Fibroblast of skin of right biceps (primary cell): ENCODE data around the gene YDJC.
"Not testable (repeated sequence)": the region's sequence is repeated elsewhere in the genome, so short reads cannot be mapped to it uniquely, and the experiment has no call there.

Experiments
- DNase-seq: peaks from one replicate; pipeline ENCODE4 v3.0.0-alpha.2; 2013

Gene YDJC

DNA sequence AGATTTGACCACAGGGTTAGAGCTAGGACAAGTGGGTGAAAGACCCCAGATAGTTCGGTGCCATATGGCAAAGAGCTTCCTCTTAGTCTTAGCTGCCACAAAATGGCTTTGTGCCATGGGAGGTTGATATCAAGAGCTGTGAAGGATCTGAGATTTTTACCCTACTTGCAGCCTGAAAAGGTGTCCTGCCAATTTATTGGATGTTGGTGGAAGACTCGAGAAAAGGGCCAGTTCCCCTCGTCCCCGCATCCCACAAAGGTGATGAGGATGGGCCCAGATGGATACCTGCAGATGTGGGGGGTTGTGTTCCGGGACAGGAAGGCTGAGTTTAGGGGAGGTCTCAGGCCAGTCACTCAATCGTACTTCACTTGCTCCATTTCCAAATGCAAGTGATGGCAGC, 27.2 kb downstream of the YDJC start:
- DNase-seq = no peak

DNA sequence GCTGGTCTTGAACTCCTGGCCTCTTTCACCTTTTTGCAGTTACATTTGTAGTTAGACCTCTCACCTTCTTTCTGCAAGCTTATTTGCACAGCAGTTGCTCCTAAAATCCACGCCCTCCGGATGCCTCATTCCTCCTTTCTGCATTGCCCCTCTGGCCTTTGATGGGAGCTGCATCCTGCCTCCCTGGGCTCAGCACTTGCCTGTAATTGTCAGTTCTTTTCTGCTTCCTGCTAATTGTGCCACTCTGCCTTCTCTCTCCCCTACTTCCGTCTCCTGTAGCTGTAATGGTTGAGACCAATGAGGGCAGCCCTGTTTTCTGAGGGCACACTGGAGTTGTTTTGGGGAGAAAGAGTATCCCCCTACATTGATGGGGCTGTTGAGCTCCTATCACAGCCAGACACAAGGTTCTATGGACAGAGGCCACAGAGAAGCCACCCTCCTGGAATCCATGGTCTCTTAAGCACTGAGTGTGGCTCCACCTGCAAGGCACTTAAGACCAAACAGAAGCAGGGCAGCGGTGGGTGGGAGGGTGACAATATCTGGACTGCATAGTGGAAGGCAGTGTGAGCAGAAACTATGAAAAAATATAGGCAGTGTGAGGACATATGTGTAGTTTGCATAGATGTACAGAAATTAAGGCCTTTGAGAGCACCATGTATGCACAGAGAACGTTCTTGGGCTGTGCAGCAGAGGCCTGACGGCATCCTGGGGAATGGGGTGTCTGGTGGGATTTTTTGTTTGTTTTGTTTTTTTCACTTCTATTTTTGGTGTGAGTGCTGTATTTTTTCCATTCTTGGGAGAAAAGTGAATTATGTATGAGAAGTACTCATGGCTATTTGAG, 30.5 kb downstream of the YDJC start:
- DNase-seq = no peak

DNA sequence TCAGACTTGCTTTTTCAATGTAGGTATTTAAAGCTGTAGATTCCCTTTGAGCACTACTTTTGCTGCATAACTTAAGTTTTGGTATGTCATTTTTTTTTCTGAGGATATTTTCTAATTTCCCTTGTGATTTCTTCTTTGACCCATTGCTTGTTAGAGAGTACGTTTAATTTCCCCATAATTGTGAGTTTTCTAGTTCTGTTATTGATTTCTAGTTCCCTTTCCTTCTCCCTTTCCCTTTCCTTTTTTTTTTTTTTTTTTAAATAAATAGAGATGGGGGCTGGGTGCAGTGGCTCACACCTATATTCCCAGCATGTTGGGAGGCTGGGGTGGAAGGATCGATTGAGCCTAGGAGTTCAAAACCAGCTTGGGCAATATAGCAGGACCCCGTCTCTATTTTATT, 31.5 kb downstream of the YDJC start:
- DNase-seq = no peak

DNA sequence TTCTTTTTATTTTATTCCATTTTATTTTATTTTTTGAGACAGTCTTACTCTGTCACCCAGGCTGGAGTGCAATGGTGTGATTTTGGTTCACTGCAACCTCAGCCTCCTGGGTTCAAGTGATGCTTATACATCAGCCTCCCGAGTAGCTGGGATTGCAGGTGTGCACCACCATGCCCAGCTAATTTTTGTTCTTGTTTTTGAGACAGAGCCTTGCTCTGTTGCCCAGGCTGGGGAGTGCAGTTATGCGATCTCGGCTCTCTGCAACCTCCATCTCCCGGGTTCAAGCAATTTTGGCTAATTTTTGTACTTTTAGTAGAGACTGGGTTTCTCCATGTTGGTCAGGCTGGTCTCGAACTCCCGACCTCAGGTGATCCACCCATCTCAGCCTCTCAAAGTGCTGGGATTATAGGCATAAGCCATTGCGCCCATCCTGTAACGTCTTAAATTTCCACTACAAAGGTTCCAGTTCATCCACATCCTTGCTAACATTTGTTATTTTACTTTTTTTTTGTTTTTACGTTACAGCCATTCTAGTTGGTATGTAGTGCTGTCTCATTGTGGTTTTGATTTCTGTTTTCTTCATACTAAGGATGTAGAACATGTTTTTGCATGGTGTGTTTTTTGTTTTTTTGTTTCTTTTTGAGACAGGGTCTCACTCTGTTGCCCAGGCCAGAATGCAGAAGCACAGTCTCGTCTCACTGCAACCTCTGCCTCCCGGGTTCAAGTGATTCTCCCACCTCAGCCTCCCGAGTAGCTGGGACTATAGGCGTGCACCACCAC, 33.3 kb downstream of the YDJC start:
- DNase-seq = not testable (repeated sequence)

DNA sequence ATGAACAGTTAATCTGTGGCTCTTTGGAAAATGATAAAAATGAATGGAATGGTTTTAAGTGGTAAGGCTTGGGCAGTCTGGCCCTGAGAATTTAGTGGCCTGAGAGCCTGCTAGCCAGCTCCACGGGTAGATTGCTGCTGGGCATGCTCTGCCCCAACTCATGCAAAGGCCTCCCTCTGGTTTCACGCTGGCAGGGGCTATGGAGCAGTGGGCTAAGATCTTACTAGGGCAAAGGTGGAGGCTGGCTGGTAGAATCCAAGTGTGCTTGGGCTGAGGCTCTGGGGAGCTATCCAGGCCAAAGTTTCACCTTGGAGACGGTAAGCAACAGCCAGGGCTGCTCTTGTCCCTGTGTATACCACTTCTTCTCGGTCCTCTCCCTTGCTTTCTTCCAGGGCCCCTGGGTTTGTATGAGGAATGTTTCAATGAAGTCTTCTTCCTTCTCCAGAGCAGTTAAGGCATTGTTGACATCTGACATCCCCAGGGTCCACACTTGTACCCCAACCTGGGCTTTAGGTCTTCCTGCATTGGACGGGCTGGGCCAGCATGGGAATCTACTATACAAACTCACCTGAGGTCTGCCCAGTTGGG, 34.9 kb downstream of the YDJC start:
- DNase-seq = no peak

DNA sequence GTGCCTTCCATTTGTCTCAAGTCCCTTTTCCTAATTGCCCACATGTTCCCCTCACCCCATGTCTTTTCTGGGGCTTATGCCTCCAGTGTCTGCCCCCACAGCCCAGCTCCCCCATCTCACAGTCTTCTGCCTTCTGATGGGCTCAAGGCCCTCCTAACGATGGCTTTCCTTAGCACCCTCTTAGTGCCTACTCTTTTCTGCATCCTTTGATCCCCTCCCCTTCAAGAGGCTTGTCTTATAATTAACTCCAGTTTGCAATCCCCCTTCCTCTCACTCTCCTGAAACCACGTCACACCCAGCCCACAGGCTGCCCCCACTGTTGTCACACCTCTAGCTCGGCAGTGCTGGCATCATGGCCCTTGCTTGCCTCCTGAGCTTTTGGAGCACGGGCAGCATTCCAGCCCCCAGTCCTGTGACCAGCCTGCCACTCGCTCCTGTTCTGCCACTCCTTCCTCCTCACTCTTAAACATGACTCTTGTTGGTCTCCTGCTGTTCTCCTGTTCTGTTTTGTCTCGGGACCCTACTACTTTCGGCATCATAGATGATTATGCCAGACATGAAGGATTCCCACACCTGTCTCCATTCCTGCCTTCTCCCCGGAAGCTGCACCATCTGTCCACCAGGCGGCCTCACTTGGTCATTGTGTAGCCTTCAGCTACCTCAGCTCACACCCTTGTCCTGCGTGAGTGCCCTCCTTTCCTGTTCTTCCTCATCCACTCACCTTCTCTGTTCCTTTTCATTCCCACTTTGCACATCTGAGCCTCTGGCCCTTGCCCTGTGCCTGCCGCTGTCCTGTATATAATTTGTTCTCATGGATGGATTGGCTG, 36.2 kb downstream of the YDJC start:
- DNase-seq = no peak

DNA sequence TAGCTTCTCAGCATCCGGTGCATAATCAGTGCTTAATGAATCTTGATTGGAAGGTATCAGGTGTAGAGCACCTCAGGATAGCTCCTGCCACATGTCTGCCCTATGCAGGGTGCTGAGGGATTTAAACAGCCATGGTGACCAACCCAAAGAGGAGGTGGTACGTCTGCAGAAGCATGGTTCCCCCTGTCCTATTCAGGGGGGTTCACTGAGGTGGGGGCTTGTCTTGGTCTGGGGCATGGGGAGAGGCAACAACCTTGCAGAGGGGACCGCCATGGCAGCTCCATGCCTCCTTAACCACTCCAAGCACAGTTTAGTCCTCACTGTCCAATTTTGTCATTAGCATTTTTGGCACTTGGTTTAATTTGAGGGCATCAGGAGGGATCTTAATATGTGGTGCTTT, 37.4 kb downstream of the YDJC start:
- no peak for DNase-seq

DNA sequence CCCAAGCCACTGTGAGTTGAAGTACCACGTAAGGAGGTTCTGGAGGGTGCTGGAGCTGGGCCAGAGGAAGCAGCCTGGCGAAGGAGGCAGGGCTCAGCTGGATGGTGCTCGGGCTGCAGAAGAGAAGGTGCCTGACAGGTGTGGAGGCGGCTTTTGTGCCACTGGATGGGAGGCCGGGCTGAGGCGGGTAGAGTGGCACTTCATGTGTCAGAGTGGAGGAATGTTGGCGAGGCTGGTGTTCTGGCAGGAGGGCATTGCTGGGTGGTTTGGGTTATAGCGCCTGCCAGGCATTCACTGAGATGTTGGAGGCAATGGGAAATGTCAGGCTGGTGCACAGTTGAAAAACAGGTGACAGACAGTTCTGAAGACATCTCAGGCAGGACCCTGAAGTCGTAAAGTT, 38.1 kb downstream of the YDJC start:
- no peak for DNase-seq

DNA sequence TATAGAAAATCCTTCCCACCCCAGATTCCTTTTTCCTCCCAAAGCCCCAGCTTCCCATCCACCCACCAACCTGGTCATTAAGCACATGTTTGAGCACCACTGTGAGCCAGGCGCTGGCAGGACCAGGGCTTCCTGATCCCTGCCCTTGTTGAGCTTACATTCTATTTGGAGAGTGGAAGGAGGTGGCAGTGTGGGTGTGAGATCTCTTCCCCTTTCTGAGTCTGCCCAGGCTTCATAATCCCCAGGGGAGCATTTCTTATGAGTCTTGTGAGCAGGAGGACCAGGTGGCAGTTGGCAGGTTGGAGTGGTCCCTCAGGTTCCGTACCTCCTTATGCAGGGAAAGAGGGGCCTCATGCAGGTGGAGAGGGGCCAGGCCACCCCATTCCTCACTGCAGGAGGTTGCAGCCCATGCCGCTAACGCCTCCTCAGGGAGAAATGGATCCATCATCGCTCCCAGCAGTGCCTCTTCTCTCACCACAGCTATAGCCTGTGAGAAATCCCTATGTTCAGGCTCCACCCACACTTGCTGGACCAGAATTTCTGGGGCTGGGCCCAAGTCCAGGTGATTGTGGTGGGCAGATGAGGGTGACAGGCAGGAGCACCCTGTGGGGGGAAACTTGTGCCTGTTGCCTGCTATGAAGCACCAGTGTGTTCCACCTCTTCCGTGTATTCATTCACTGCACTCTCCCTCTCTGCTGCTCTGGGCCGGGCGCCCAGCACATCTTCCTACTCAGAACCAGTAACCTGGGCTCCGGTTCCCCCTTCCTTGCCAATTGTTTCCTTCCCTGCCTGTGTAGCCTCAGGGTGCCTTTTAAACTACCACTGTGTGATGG, 38.8 kb downstream of the YDJC start:
- DNase-seq = no peak

DNA sequence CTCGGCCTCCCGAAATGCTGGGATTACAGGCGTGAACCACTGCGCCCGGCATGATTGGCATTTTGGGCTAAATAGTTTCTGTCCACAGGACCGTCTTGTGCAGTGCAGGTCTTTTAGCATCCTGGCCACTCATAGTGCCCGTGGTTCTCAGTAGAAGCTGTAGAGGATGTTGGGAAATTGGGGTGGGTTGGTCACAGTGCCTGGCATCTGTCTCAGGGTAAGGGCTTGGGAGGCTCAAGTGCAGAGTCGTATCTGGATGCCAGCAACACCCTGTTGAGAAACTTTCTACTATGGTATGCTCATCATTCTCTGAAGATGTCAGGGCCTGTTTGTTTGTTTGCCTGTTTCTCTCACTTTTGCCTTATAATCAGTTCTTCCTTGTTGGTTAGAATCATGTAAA, 40.4 kb downstream of the YDJC start:
- no peak for DNase-seq

DNA sequence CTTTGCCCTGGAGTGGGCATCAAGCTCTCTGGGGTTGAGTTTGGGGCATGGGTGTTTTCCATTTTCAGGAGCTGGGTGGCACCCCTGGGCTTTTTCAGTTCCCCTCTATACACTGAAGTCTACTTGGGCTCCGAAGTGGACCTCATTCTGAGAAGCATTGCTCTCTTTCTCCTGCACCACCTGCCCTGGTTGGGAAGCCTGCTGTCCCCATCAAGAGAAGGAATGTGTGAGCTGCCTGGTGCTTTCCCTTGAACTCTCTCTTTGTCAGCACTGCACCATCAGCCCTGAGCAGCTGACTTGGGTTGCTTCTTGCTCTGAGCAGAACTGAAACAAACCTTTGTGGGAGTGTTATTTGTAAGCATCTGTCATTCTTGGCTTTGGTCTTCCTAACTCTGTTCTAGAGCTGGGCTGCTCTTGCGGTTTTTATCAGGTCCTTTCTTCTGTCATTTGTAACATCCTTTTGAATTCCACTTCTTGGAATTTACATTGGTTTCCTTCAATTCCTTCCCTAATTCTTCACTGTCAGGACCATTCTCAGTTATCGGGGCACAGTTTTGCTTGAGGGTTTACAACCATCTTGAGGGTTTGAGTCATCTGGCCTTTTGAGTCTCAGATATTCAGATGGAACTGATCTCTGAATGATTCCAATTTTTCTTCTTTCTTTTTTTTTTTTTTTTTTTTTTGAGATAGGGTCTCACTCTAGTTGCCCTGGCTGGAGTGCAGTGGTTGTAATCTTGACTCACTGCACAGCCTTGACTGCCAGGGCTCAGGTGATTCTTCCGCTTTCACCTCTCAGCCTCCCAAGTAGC, 41.8 kb downstream of the YDJC start:
- DNase-seq = peak; percentile 18

DNA sequence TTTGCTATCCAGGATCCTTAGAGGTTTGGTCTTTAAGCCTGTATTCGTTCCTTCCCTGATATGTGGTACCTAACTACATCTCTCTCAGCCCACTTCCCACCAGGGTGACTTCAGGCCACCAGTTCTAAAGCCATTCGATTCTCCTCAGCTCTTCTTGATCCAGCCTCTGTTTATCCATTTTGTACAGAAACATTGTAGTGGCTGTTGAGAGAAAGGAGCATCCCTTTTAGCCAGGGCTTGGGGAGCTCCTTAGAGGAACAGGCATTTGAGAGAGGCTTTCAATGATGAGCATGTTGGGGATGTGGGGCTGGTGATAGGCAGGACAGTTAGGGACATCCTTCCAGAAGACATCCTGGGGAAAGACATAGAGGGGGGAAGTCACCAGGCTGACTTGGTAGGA, 44.4 kb downstream of the YDJC start:
- DNase-seq = no peak

DNA sequence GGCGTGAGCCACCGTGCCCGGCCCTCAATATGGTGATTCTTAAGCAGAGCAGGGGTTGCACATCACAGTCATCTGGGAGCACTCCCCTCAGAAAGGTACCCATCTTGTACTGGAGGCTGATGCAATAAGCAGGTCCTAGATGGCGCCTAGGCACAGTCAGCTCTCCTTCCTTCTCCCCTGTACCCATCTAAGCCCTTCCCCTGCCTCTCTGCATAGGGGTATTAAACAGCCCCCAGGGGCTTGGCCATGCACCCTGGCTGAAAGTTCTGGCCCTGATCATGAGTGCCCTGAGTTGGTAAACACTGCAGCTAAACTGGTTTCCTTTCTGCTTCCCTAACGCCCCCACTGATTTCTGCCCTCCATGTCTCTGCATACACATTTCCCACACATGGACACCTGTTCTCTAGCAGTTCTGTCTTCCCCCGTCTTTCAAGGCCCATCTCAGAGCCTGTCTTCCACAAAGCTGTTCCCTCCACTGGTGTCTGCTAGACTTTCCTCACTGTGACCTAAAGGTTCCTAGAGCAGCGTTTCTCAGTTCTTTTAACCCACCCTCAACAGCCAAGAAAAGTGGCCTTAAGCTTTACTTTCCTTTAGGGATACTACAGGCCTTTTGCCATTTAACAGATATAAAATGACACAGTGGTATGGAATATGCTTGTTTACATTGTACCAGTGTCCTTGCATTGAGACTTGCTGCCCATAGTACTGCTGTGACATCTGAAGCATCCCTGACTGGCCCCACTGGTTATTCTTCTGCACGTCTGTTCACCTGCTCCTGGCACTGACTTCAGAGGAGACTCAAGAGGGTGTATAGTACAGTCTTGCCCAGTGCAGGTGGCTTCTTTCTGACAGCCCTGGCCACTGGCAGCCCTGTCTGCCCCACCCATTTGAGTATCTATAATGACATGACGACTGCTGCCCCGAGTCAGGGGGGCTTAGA, 46.8 kb downstream of the YDJC start:
- no peak for DNase-seq

DNA sequence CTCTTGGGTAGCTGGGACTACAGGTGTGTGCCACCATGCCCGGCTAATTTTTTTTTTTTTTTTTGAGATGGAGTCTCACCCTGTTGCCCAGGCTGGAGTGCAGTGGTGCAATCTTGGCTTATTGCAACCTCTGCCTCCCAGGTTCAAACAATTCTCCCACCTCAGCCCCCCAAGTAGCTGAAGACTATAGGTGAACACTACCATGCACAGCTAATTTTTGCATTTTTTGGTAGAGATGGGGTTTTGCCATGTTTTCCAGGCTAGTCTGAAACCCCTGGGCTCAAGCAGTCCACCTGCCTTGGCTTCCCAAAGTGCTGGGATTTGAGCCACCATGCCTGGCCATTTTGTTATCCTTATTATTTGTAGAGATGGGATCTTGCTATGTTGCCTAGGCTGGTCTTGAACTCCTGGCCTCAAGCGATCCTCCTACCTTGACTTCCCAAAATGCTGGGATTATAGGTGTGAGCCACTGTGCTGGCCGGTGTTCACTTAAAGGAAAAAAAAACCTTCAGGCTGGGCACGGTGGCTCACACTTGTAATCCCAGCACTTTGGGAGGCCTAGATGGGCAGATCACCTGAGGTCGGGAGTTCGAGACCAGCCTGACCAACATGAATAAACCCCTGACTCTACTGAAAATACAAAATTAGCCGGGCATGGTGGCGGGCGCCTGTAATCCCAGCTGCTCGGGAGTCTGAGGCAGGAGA, 48.7 kb downstream of the YDJC start:
- not testable (repeated sequence) for DNase-seq

DNA sequence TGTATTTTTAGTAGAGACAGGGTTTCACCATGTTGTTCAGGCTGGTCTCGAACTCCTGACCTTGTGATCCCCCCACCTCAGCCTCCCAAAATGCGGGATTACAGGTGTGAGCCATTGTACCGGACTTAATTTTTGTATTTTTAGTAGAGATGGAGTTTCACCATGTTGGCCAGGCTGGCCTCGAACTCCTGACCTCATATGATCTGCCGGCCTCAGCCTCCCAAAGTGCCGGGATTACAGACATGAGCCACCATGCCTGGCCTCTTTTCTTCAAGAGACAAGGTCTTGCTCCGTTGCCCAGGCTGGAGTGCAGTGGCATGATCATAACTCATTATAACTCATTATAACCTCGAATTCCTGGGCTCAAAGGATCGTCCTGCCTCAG, 49.2 kb downstream of the YDJC start:
- not testable (repeated sequence) for DNase-seq

DNA sequence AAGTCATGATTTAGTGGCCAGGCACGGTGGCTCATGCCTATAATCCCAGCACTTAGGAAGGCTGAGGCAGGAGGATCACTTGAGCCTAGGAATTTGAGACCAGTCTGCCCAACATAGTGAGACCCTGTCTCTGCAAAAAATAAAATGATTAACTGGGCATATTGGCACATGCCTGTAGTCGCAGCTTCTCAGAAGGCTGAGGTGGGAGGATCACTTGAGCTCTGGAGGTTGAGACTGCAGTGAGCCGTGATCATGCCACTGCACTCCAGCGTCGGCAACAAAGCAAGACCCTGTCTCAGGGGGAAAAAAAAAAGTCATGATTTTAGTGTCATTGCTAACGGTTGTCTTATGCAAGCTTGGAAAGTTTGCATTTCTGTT, 50.4 kb downstream of the YDJC start:
- DNase-seq = no peak
